ENCODE data around the gene ZC3H7A.
"Not testable (repeated sequence)": the region's sequence is repeated elsewhere in the genome, so short reads cannot be mapped to it uniquely, and the experiment has no call there.

ZC3H7A gene

DNA sequence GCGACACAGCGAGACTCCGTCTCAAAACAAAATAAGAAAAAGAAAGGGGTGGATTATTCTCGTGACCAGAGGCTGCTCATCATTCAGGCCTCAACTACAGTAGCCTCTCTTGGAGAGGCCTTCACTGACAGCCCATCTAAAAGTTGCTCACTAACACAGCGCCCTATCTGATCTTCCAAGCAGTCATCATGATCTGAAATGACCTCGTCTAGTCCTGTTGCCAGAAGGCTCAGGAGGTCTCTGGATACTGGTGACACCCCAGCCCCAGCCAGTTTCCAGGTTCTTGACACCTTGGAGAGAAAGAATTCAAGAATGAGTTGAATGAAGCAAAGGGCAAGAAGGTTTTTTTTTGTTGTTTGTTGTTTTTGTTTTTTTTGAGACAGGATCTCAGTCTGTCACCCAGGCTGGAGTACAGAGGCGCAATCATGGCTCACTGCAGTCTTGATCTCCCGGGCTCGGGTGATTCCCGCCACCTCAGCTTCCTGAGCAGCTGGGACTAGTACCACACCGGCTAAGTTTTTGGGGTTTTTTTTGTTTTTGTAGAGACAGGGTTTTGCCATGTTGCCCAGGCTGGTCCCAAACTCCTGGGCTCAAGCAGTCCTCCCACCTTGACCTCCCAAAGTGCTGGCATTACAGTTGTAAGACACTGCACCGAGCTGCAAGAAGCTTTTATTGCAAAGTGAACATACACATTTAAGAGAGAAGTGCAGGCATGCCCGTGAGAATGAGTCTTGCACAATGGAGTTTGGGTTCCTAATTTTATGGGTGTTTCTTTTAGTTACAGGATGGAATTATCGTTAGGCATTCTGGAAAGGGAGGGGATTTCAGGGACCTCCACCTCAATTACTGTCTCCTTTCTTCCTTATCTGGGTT lies 2.7 kb upstream of the ZC3H7A start:
- no peak for DNase-seq

DNA sequence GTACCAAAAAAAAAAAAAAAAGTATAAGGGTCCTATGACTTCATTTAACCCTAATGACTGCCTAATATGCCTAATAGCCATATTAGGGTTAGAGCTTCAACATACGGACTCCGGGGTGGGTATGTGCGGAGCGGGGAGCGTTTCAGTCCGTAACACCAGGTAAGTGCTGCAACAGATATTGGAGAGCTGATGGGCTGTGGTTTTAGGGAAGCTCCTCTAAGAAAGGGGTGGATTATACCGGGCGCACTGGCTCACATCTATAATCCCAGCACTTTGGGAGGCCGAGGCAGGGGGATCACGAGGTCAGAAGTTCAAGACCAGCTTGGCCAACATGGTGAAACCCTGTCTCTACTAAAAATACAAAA lies 1.9 kb upstream of the ZC3H7A start:
- no peak for DNase-seq

DNA sequence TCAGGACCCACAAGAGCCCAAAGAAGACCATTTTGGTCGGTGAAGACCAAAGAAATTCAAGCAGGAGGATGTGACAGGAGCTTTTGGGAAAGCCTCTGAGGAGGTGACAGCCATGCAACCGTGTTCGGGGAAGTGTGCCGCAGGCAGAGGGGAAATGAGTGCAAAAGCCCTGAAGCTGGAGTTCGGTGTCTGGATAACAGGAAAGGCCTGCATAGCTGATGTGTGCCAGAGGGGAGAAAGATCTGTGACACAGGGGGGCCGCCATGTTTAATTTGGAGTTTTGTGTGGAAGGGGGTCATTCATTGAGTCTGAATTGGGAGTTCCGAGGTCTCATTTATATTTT lies 870 bp upstream of the ZC3H7A start:
- no peak for DNase-seq

DNA sequence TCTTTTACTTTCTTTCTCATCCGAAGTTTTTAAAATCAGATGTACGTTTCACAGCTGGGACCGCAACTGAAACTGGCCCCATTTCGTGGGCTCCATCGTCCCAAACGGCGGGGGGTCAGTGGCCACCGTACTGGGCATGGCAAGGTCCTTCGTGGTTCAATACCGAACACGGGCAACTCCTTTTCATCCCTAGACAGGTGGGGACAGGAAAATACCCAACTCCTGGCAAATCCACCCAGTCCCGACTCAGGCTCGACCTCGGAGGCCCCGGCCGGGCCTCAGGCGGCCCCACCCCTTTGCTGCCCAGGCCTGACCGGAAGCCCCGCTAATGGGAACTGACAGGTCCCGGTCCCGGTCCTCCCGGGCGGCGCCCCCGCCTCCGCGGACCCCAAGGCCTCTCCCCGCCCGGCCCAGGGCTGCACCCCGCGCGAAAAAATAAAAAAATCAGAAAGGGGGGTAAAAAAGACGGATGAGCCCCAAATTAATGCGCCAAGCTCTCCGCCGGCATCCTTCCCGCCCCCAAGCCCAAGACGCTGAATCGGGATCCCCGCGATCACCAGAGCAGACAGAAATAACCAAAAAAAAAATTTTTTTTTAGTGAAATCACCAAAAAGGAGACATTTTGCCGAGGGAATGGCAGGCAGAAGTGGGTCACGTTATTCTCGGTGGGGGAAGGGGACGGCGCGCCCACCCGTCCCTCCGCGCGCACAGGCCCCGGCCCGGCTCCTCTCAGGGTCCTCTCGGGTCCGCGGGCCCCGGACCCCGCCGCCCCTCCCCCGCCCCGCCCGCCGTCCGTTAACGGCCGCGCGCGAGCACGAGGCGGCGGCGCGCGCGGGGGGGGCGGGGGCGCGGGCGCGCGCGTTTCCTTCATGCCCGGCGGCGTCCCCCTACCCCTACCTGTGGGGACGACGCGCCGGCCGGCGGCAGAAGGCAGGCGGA lies 562 bp downstream of the ZC3H7A start:
- DNase-seq: no peak

DNA sequence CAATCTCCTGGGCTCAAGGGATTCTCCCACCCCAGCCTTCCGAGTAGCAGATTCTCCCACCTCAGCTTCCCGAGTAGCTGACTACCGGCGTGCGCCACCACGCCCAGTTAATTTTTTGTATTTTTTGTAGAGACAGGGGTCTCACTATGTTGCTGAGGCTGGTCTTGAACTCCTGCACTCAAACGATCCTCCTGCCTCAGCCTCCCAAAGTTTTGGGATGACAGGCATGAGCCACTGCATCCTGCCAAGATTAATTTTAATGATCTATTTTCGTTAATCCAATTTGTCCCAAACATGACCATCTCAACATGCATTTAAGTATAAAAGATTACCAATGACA lies 1.2 kb downstream of the ZC3H7A start:
- no peak for DNase-seq

DNA sequence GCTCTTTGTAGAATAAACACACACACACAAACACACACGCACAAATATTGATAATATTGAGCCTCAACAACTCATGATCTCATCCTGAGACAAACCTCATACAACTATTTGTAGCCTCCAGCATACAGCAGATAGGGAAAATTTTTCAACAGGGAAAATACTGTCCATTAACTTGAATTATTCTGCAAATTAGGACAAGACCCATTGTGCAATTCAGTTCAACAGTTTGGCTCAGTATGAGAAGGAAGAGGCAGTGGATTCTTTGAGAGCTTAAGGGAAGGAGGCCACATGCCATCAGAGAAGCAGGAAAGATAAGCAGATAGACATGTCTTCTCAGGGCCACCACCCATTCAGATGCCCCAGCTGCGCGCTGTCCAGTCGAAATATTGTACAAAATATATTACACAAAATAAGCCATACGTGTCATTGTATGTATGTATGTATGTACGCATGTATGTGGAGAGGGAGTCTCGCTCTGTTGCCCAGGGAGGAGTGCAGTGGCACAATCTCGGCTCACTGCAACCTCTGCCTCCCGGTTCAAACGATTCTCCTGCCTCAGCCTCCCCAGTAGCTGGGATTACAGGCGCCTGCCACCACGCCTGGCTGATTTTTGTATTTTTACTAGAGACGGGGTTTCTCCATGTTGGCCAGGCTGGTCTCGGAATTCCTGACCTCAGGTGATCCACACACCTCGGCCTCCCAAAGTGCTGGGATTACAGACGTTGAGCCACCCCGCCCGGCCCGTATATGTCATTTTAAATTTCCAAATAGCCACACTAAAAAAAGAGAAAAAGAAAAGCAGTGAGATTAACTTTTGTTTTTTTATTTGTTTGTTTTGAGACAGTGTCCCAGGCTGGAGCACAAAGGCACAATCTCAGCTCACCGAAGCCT lies 1.8 kb downstream of the ZC3H7A start:
- no peak for DNase-seq

DNA sequence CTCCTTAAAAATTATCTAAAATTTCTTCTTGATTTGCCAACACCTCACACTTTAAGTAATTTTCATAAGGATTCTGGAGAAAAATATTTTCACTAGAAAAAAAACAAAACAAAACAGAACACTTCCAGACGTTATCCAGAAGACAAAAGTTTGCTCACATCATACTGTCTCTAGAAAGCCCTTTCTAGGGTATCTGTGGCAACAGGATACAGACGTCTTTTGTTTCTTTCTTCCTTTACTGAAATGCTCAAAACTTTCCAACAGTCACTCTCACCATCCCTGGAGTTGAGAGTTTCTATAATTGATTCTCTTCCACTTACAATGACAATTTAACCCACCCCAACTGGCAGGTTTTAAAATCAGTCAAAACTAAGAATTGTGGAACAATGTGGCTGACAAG lies 2.6 kb downstream of the ZC3H7A start:
- DNase-seq: no peak

DNA sequence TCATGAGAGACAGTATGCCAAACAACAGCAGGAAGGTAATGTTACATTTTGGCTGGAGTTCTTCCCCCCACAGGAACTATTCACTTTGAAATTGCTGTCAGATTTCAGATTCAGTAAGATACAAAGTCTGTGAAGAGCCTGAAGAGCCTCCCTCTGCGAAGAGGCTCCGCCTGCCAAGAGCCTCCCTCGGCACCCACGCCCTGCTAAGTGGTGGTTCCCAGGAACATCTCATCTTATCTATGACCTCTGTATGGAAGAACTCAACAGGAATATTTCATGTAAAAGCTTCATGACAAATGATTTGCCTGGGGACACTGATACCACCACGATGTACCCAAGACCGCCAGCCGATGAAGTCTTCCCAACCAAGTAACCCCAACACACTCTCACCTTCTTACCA lies 3.2 kb downstream of the ZC3H7A start:
- no peak for DNase-seq

DNA sequence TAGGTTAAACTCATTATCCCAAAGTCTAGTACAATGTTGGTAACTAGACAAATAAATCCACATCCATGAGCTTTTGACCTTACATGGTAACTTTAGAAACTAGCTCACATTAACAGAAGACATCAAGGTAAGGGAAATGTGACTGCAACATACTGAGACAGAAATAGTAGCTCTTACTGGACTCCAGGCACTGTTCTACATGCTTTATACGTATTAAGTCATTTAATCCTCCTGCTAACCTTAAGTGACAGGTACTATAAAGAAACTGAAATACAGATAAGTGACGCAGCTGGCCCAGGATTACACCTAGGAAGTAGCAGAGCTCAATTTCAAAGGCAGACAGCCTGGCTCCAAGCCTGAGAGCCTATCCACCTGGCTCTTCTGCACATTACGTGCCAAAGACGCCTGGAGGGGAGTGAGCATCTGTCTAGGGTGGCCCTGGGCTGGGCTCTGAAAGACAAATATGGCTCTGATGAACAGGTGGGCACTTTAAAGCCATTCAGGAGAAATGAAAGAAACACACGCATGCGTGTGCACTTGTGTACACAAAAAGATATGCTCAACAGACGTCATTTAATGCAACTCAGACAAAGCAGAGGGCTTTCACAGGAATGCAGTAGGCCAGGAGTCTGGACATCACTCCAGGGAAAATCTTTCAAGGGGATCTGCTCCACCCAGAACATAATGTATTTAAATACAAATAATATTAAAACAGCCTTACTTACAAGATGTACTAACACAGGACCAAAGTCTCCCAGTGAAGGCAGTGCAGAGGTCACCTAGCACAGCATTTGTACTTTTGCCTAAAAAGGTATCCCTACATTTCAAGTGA lies 4.4 kb downstream of the ZC3H7A start:
- no peak for DNase-seq

DNA sequence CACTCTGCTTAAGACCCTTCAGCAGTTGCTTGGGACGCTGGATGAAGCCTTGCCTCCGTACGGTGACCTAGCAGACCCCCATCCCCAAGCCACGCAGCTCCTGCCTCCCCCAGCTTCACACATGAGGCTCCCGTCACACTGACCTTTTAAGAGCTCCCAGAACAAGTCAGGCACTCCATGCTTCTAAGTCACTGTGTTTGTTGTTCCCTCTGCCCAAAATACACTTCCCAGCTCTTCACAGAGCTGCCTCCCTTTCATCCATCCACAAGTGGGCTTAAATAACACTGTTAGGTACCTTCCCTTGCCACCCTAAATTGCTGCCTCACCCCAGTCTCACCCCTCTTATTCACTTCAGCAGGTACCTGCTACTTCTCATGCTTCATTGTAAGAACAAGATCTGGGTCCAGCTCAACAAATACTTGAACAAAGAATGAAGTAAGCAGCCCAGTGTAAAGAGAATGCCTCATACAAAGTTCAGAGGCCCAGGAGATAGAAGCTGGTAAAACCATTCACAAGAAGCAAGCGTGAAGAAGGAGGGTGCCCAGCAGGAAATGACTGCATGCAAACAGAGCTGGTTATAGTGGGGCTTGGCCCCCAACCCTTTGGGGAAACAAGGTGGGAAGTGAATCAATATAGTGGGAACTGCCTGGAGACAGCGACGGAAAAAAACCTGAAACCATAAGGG lies 5.8 kb downstream of the ZC3H7A start:
- DNase-seq: no peak

DNA sequence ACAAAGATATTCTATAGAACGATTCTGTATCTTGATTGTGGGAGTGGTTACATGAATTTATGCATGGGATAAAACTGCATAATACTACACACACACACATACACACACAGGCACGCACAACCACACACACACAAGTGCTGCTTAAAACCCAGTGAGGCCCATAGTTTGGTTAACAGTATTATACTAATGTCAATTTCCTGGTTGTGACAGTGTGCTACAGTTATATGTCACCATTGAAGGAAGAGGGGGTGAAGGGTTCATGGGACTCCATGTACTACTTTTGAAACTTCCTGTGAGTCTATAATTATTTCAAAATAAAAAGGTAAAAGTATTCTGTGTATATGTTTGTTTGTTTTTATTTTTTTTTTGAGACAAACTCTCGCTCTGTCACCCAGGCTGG lies 8.1 kb downstream of the ZC3H7A start:
- no peak for DNase-seq

DNA sequence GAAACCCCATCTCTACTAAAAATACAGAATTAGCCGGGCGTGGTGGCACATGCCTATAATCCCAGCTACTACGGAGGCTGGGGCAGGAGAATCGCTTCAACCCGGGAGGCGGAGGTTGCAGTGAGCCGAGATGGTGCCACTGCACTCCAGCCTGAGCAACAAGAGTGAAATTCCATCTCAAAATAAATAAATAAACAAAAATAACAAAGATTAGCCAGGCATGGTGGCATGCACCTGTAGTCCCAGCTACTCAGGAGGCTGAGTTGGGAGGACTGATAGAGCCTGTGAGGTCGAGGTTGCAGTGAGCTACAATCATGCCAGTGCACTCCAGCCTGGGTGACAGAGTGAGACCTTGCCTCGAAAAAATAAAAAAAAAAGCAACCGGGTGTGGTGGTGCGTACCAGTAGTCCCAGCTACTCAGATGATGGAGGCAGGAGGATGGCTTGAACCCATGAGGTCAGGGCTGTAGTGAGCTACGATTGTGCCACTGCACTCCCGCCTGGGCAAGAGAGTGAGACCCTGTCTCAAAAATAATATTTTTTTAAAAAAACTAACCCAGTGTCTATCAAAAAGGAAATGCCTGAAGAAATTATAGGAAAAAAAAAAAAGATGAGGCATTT lies 12.0 kb downstream of the ZC3H7A start:
- DNase-seq: not testable (repeated sequence)

DNA sequence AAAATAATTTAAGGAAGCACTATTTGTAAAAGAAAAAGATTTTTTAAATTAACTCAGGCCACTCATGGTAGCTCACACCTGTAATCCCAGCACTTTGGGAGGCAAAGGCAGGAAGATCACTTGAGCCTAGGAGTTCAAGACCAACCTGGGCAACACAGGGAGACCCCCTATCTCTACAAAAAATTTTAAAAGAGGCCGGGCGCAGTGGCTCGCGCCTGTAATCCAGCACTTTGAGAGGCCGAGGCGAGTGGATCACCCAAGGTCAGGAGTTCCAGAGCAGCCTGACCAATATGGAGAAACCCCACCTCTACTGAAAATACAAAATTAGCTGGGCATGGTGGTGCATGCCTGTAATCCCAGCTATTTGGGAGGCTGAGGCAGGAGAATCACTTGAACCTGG lies 12.7 kb downstream of the ZC3H7A start:
- DNase-seq: not testable (repeated sequence)

DNA sequence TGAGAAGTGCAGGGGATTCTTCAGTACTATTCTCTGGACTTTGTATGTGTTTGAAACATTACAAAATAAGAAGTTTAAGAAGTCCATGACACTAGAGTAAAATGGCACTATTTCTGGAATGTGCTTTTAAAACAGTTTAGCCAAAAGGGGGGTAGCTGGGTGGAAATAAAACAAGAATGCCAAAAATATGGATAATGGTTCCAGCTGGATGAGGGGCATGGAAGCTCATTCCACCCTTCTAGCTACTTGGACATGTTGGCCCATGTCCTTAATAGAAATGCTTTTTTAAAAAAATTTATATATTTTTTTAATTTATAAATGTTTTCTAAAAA lies 13.1 kb downstream of the ZC3H7A start:
- no peak for DNase-seq

DNA sequence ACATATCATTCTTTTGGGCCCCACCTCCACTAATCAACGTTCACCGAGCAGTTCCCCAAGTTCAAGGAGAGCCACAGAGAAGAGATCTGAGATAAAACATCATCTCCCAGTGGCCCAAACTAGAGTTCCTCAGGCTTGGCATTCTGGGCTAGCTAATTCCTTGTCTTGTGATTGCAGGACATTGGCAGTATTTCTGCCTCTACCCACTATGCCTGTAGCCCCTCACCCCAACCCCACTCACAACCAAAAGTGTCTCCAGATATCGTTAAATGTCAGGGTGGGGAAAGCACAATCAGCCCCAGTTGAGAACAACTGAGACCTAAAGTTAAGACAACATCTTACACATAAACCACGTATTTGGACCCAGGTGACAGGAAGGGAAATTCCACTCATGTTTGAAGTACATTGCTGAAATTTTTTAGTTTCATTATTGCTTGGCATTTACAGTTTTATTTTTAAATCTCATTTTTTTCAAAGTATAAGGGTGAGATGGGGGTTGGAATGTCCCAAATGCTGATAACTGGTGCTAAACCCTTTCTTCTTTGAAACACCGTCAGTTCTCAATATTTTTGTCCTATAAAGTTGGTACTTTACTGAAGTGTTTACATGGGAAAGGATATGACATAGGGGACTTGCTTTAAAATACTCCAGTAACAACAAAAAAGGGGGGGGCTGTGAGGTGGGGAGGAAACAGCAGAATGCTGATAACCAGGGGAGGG lies 13.6 kb downstream of the ZC3H7A start:
- no peak for DNase-seq

DNA sequence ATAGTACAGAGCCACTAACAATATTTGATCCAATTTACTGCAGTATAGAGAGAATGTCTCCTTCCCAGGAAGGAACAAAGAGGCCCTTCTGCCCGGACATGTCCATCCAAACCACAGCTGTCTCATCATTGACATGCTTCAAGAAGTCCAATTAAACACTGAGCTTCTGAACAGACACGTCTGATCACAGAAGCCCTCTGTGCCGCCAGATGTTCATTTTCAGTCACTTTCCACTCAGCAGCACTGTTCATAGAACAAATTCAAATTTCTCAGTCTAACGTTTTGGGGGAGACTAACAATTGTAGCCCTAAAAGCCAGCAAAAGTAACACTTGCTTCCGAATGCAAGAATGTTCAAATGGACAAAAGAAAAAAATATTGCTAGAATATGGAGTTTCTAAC lies 15.3 kb downstream of the ZC3H7A start:
- no peak for DNase-seq

DNA sequence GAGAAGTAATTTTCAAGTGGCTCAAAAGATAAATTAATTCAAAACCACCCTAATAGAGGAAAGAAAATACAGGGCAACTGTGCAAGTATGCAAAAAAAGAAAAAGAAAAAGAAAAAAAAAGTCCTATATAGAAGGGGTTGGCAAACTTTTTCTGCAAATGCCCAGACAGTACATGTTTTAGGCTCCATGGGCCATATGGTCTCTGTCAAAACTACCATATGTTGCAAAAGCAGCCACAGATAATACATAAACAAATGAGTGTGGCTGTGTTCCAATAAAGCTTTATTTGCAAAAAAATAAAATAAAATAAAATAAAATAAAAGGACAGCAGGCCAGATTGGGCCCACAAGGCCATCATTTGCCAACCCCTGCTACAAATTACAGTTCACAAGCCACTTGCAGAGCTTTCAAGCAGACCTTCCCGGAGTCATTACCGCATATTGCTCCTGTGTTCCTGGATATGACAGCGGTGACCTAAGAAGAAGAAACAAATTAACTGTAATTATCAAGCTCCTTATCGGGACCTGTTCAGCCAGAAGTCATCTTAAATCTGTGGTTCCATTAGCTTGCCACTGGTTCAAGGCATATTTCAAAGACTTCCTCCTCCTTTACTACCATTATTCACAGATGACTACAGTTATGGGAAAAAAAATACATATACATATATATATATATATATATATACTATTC lies 15.9 kb downstream of the ZC3H7A start:
- DNase-seq: no peak

DNA sequence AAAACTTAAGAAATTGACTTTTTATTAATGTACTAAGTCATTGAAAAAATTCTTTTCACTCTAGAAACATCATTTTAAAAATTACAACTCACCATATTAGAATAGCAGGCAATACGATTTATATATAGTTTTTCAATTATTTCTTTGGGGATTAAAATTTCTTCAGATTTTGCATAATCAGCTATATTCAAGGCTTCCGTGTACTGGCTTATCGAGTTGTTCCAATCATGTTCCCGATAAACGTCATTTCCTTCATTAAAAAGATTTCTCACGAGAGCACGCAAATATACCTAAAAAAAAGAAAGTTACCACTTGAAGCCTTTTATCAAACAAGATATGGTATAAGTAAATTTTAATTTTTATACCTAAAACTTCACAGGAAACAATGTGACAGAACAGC lies 18.0 kb downstream of the ZC3H7A start:
- DNase-seq: no peak

DNA sequence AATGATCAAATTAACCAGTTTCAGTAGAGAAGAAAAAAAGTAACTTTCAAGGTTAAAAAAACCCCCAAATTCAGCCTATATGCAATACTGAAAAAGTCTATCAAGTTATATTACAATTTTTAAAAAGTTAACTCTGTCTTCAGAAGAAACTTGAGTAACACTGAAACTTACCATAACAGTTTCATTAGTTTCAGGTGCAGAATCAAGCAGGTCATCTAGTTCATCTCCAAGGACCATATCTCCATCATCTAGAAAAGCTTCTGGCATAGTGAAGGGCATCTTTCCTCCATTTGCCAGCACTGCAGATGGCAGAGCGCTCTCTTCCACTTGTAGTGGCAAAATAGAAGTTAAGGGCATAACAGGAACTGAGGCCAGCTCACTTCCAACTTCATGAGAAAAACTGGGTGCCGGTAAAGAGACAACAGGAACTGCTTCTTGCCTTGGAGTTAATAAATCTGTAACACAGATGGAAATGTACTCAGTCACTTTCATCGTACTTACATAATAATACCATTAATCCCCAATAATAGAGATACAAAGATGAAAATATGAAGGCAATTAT lies 22.9 kb downstream of the ZC3H7A start:
- no peak for DNase-seq

DNA sequence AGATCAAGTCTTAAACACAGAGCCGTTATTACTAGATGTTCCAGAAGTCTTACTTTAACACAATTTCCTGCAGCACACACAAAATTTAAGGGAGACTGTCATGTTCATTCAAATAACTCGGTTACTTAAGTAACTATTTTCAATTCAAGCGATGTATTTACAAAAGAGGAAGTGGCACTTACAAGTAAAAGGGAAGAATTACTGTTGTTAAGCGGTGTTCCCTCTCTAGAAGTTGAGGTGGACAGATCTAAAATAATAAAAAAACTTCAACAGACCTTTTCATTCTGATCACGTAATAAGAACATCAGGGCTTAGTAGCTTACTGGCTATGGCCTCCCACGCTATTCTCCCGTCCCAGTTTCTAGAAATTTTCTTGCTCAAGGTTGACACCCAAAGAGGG lies 28.2 kb downstream of the ZC3H7A start:
- DNase-seq: no peak

All from GOT3 (cell line).